ENCODE data around the gene KMT2C.

Gene KMT2C

GRCh38 chr7:152411389-152411788 lies 24.4 kb downstream of the KMT2C start:
- TF ChIP-seq, protein P1, sequence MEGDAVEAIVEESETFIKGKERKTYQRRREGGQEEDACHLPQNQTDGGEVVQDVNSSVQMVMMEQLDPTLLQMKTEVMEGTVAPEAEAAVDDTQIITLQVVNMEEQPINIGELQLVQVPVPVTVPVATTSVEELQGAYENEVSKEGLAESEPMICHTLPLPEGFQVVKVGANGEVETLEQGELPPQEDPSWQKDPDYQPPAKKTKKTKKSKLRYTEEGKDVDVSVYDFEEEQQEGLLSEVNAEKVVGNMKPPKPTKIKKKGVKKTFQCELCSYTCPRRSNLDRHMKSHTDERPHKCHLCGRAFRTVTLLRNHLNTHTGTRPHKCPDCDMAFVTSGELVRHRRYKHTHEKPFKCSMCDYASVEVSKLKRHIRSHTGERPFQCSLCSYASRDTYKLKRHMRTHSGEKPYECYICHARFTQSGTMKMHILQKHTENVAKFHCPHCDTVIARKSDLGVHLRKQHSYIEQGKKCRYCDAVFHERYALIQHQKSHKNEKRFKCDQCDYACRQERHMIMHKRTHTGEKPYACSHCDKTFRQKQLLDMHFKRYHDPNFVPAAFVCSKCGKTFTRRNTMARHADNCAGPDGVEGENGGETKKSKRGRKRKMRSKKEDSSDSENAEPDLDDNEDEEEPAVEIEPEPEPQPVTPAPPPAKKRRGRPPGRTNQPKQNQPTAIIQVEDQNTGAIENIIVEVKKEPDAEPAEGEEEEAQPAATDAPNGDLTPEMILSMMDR (IDR thresholded peaks at IDR 0.05) = no peak

- TF ChIP-seq, protein P1 (IDR thresholded peaks at IDR 0.05) = no peak
These were observed 29.3 kb downstream of the KMT2C start for GRCh38 chr7:152406491-152406890.

DNA sequence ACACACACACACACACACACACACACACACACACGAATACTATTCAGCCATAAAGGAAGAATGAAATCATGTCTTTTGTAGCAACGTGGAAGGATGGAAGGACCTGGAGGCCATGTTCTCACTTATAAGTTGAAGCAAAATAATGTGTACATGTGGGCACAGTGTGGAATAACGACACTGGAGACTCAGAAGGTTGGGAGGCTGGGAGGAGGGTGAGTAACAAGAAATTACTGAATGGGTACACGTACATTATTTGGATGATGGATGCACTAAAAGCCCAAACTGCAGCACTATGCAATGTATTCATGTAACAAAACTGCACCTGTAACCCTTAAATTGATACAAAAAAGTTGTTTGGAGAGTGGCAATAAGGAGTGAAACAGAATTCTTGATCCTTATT lies 32.1 kb downstream of the KMT2C start:
- TF ChIP-seq, protein P1 (IDR thresholded peaks at IDR 0.05) = no peak

DNA sequence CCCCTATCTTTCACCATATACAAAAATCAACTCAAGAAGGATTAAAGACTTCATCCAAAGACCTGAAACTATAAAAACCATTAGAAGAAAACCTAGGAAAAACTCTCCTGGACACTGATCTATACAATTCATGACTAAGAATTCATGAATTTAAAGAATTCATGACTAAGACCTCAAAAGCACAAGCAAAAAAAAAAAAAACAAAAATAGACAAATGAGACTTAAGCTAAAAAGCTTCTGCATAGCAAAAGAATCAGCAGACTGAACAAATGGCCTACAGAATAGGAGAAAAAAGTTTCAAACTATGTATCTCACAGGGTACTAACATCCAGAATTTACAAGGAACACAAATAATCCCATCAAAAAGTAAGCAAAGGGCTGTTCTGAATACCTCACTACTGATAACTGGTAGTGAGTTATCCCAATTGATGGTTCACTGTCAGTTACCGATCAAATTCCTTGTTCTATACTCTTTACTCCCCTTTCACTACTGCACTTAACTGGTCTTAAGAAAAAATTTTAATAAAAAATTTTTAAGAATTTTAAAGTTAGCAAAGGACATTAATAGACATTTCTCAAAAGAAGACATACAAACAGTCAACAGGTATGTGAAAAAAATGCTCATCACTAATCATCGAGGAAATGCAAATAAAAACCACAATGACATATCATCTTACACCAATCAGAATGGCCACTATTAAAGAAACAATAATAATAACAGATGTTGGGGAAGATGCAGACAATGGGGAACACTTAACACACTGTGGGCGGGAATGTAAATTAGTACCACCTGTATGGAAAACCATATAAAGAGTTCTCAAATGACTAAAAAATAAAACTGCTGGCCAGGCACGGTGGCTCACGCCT lies 33.2 kb downstream of the KMT2C start:
- TF ChIP-seq, protein P1 (IDR thresholded peaks at IDR 0.05) = no peak

DNA sequence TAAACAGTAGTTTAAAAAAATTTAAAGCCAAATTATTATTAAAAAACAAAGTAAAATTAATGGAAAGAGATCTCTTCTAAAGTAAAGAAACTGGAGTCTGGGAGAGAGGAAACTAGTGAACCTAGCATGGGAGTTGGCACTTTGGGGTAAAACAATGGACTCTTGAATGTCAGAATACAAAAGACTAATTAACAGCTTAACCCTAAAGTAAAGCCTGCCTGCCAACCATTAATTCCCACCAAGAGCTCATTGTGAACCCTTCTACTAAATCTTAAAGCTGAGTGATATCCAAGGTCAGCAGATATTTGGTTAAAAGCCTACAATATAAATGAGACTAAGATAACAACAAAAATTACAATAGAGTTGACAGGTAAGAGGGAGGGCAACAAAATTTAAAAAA lies 36.5 kb downstream of the KMT2C start:
- TF ChIP-seq, protein P1 (IDR thresholded peaks at IDR 0.05) = no peak

- TF ChIP-seq, protein P1 (IDR thresholded peaks at IDR 0.05) = no peak
These were observed 40.7 kb downstream of the KMT2C start for GRCh38 chr7:152395112-152395511.

DNA sequence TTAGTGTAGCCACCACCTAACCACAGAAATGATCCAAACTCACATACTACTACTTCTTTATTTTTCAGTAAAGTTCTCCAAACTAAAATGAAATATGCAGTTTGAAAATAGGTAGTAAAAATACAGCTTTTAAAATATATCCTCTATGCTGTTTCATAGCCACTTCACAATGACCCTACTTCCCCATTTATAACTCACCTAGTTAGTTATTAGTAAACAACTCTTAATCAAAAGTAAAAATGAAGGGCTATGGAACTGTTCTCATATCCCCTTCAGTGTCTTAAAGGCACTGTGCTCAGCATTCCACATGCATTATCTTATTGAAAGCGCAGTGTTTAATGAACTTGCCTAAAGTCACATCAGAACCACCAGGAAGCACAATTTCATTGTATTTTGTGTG lies 43.5 kb downstream of the KMT2C start:
- TF ChIP-seq, protein P1 (IDR thresholded peaks at IDR 0.05) = no peak

Measured in LNCAP (cell line).